Ishikawa (cell line): ENCODE results near the gene NCOA7.

Experiments
- CEBPB ChIP-seq: IDR thresholded peaks from 2 replicates; pipeline ENCODE4 v1.6.1; 2012
- CREB1 ChIP-seq: IDR thresholded peaks from 2 replicates; pipeline ENCODE4 v1.6.1; 2012; ENCODE audit warnings: low read depth
- EGR1 ChIP-seq: IDR thresholded peaks from 2 replicates; pipeline ENCODE4 v1.6.1; 2012
- EP300 ChIP-seq: IDR thresholded peaks from 2 replicates; pipeline ENCODE4 v1.6.1; 2012; ENCODE audit warnings: borderline replicate concordance
- FOXM1 ChIP-seq: IDR thresholded peaks from 2 replicates; pipeline ENCODE4 v1.6.1; 2012; ENCODE audit warnings: low read depth, borderline replicate concordance
- NFIC ChIP-seq: IDR thresholded peaks from 2 replicates; pipeline ENCODE4 v1.6.1; 2012
- RAD21 ChIP-seq: IDR thresholded peaks from 2 replicates; pipeline ENCODE4 v1.6.1; 2012; ENCODE audit warnings: low read depth
- TAF1 ChIP-seq: IDR thresholded peaks from 2 replicates; pipeline ENCODE4 v1.6.1; 2012; ENCODE audit warnings: low read depth, mild to moderate bottlenecking
- TCF12 ChIP-seq: IDR thresholded peaks from 2 replicates; pipeline ENCODE4 v1.6.1; 2012; ENCODE audit warnings: low read depth
- YY1 ChIP-seq: IDR thresholded peaks from 2 replicates; pipeline ENCODE4 v1.6.1; 2012; ENCODE audit warnings: low read depth
- TF ChIP-seq, protein P1 (sequence below): IDR thresholded peaks from 2 replicates; pipeline ENCODE4 v1.6.1; 2012; ENCODE audit warnings: low read depth, mild to moderate bottlenecking
- TF ChIP-seq, protein P2 (sequence below): IDR thresholded peaks from 2 replicates; pipeline ENCODE4 v1.6.1; 2012

DNA sequence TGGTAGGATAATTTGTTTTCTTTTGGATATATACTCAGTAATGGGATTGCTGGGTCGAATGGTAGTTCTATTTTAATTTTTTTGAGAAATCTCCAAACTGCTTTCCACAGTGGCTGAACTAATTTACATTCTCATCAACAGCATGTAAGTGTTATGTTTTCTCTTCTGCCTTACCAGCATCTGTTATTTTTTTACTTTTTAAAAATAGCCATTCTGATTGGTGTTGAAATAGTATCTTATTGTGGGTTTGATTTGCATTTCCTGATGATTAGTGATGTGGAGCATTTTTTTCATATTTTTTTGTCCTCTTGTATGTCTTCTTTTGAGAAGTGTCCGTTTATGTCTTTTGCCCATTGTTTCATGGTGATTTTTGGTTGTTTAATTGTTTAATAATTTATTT, 177.7 kb downstream of the NCOA7 start:
- TF ChIP-seq RAD21: no peak
- no peak for TF ChIP-seq YY1
- TF ChIP-seq FOXM1: no peak
- no peak for TF ChIP-seq EP300
- TF ChIP-seq TAF1: no peak
- no peak for TF ChIP-seq CEBPB
- TF ChIP-seq, protein P1, sequence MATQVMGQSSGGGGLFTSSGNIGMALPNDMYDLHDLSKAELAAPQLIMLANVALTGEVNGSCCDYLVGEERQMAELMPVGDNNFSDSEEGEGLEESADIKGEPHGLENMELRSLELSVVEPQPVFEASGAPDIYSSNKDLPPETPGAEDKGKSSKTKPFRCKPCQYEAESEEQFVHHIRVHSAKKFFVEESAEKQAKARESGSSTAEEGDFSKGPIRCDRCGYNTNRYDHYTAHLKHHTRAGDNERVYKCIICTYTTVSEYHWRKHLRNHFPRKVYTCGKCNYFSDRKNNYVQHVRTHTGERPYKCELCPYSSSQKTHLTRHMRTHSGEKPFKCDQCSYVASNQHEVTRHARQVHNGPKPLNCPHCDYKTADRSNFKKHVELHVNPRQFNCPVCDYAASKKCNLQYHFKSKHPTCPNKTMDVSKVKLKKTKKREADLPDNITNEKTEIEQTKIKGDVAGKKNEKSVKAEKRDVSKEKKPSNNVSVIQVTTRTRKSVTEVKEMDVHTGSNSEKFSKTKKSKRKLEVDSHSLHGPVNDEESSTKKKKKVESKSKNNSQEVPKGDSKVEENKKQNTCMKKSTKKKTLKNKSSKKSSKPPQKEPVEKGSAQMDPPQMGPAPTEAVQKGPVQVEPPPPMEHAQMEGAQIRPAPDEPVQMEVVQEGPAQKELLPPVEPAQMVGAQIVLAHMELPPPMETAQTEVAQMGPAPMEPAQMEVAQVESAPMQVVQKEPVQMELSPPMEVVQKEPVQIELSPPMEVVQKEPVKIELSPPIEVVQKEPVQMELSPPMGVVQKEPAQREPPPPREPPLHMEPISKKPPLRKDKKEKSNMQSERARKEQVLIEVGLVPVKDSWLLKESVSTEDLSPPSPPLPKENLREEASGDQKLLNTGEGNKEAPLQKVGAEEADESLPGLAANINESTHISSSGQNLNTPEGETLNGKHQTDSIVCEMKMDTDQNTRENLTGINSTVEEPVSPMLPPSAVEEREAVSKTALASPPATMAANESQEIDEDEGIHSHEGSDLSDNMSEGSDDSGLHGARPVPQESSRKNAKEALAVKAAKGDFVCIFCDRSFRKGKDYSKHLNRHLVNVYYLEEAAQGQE: no peak
- TF ChIP-seq, protein P2, sequence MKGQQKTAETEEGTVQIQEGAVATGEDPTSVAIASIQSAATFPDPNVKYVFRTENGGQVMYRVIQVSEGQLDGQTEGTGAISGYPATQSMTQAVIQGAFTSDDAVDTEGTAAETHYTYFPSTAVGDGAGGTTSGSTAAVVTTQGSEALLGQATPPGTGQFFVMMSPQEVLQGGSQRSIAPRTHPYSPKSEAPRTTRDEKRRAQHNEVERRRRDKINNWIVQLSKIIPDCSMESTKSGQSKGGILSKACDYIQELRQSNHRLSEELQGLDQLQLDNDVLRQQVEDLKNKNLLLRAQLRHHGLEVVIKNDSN: no peak
- no peak for TF ChIP-seq NFIC
- no peak for TF ChIP-seq EGR1
- TF ChIP-seq CREB1: no peak
- no peak for TF ChIP-seq TCF12
